ENCODE results near the gene ANKRD31.
"Not testable (repeated sequence)": the region's sequence is repeated elsewhere in the genome, so short reads cannot be mapped to it uniquely, and the experiment has no call there.

Gene ANKRD31

DNA sequence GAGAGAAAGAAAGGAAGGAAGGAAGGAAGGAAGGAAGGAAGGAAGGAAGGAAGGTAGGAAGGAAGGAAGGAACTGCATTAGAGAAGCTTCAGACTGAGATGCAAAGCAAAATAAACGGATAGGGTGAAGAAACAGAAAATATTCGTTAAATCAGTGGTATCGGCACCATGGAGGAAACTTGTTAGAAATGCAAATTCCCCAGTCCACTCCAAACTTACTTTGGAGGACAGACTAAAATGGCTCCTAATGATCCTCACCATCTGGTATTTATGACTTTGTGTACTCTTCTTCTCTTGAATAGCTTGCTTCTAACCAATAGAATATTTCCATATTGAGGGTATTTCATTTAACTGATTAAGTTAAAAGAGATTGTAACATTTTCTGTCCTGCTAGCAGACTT lies 96.4 kb downstream of the ANKRD31 start:
- no peak for DNase-seq (ENCODE audit: low read depth in 2 of 2)

DNA sequence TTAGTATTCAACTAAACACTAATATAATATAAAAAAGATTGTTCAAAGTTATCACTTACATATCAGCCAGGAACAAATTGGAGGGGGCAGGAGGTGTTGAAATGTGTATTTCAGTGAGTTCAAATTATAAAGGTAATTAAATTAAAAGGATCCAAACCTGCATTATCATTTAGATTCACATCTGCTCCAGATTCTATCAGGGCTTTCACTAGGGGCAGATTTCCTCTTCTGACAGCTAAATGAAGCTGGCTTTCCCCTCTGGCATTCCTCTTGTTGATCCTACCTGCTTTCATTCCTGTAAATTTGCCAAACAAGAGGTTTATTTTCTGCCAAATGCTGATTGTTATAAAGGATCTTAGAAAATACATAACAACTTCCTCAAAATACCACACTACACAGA lies 98.0 kb downstream of the ANKRD31 start:
- no peak for DNase-seq (ENCODE audit: low read depth in 2 of 2)

DNA sequence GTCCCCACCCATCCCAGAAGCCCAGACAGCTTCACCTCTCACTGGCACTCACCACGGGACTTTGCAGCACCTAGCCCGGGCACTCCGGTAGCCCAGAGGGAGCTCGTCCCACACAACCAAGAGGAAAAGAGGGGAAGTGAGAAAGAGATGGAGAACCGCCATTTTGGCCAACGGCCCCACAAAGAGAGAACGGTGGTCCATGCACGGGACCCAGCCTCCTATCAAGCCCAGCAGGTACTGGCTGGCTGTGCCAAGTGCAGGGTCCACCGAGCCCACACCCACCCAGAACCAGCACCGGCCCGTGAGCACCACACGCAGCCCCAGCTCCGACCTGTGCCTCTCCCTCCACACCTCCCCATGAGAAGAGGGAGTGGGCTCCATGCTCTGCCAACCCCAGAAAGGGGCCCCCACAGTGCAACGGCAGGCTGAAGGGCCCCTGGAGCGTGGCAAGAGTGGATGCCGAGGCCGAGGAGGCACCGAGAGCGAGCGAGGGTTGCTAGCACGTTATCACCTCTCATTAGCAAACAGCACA lies 105.8 kb downstream of the ANKRD31 start:
- no peak for DNase-seq (ENCODE audit: low read depth in 2 of 2)

DNA sequence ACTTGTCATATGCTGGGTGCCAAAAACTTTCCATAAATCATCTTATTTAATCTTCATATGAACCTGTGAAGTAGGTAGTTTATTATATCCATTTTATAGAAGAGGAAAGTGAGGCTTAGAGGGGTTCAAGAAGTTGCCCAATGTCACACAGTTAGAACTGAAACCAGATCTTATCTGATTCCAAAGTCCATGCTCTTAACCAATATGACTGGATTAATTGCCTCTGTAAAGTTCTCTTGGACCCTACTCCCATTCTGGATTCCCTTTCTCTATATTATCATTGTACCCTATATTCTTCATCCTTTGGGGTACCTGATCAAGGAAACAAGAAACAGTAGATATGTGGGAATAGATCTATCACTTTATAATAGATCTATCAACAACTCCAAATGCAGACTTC lies 119.8 kb downstream of the ANKRD31 start:
- DNase-seq (ENCODE audit: low read depth in 2 of 2): no peak

DNA sequence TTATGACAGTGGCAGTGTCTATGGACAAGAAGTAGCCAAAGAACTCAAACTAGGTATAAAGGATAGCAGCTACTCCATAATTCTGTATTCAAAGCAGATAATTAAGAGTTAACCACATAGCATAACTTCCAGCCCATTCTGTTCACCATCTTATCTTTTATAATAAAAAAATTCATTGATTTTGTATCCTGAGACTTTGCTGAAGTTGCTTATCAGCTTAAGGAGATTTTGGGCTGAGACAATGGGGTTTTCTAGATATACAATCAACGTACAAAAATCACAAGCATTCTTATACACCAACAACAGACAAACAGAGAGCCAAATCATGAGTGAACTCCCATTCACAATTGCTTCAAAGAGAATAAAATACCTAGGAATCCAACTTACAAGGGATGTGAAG lies 122.4 kb downstream of the ANKRD31 start:
- not testable (repeated sequence) for DNase-seq (ENCODE audit: low read depth in 2 of 2)

DNA sequence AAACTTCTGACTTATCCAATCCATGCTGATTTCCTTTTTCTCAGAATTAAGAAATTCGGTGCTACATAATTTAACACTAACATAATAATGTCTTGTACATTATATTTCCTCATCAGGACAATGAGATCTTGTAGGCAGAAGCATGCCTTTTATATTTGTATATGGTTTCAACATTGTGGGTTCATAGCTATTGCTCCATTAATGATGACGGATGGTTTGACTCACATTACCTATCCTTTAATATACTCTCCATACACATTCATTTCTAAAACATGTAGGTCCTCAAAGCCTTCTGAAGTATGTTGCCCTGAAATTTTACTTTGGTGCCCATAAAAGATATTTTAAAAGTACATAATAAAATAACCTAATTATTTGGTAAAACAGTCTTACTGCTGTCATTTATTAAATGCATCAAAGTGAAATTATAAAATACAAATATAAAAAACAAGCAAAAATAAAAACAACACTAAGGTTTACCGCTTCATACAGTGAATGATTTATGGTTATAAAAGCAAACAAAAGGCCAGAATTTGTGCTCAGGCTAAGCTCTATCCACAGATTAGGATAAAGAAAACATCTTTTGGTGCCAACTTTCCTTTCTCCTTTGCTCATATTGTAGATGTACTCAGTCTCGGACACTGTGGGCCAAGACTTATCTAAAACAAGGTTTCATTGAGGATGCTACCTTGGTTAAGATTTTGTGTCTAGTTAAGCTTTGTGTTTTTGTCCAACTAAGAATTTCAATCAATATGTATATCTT lies 123.1 kb downstream of the ANKRD31 start:
- DNase-seq (ENCODE audit: low read depth in 2 of 2): no peak

DNA sequence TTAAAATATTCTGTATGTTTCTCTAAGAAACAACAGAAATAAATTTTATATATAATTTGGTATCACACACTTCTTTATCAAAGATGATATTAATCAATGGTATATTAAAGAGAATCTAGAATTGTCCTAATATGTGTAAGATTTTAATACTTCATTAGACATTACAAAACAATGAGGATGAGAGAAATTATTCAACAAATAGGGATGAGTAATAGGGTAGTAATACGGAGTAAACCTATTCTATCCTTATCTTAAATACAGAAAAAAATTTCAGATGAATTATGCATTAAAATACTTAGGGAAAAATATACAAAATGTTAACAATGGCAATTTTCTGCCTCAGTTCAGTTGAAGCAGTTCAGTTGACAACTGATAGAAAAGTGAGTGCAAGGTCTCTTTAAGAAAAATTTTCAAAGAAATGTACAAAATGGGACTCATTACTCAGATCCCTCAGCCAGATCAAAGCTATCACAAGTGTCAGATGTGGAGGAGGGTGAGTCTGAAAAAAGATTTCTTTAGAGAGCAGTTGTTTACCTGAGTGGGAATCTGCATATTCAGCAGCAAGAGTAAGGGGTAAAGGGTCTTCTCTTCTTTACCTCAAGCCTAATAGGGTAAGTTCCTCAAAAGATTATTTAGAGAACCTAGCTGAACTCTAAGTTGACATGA lies 127.6 kb downstream of the ANKRD31 start:
- no peak for DNase-seq (ENCODE audit: low read depth in 2 of 2)

DNA sequence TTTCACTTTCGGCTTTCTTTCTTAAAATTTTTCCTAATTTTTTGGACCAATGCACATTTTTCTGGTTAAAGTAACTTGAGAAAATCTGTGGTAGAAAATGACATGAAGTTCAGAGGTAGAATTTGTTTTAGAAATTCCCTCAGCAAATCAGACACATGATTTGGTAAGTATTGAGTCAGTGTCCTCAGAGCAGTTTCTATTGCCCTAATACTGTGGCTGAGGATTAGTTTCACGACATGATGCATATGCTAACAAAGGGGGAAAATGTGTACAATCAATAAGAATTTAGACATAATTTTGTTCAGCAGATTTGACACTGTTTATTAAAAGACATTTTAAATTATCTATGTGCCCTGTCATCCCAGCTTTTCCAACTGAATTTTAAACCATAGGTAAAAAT lies 128.2 kb downstream of the ANKRD31 start:
- no peak for DNase-seq (ENCODE audit: low read depth in 2 of 2)

DNA sequence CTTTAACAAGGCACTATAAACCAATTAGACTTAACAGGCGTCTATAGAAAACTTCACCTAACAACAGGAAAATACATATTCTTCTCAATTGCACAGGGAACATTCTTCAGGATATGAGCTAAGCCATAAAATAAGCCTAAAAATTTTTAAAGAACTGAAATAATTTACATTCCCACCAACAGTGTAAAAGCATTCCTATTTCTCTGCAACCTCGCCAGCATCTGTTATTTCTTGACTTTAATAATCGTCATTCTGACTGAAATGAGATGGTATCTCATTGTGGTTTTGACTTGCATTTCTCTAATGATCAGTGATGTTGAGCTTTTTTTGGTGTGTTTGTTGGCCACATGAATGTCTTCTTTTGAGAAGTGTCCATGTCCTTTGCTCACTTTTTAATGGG lies 140.7 kb downstream of the ANKRD31 start:
- DNase-seq (ENCODE audit: low read depth in 2 of 2): not testable (repeated sequence)

DNA sequence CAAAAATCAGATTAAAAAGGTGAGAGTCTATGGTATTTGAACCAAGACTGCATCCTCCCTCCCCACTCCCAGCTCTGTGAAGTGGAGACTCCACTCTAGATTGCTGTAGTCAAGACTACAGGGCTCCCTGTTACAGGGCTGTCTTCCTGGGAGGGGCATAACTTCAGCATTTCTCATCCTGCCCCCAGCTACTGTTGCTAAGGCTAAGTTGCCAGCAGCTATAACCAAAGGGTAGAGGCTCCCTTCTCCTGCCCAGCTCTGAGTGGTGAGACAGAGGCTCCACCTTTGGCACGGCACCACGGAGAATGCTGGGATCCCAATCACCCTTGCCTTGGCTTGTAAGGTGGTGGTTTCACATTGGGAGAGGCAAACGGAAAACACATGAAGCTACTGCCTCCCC lies 145.1 kb downstream of the ANKRD31 start:
- no peak for DNase-seq (ENCODE audit: low read depth in 2 of 2)

DNA sequence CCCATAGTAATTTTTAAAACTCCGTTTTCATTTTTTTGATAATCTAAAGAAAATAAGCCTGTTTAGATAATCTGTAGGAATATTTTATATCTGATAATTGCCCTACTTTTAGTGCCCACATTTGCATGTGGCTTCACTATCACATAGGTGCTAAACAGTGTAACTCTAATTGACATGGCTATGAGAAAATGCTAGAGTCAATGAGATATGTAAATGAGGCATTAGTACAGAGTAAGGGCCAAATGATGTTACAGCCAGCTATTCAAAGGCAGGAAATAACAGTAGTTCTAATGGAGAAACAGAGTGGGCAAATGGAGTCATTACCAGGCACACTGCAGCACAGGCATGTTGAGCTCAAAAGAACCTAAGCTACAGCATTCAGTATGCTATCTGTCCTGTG lies 147.0 kb downstream of the ANKRD31 start:
- DNase-seq (ENCODE audit: low read depth in 2 of 2): no peak

DNA sequence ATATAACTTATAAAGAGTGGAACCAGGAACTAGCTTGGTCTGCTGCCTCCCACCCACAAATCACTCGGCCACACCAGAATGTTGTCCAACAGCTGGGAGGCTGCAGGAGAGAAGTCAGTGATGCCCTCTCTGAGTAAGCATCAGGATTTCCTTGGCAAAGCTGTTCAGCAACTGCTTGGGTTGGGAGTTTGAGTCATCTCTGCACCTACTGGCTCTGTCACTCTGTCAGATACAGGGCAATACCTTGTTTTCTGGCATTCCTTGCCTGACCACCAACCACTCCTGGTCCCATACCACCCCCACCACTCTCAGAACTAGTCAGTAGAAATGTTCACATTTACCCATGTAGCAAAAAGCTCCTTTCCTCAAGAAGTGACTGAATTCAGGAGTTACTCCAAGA lies 147.5 kb downstream of the ANKRD31 start:
- no peak for DNase-seq (ENCODE audit: low read depth in 2 of 2)

DNA sequence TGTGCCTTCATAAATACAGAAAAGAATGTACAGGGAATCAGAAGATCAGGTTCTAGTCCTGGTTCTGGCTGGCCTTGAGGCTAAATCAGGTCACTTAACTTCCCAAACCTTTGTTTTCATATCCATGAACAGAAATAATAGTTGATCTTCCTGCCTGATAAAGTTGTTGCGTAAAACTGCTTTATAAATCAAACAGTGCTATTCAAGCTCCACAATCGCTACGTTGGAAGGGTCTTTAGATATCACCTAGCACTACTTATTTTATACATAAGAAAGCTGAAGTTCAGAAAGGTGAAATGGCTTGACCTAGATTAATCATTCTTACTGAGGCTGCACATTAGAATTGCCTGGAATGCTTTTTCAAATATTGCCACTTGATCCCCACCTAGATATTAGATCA lies 148.0 kb downstream of the ANKRD31 start:
- no peak for DNase-seq (ENCODE audit: low read depth in 2 of 2)

DNA sequence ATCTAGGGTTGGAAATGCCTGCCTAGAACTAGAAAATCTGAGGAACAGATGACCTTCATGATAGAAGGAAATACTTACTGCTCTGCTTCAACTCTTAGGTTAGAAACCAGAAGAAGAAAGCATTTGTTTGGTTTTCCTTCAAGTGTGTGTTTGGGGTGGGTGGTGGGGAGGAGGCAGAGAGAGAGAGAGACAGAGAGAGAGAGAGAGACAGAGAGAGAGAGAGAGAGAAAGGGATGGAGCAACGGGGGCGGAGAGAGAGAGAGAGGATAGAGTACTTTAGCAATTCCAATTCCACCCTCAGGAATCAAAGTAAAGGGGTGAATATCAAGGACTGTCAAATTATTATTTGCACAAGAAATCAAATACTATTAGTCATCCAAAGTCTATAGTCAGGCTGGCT lies 155.2 kb downstream of the ANKRD31 start:
- no peak for DNase-seq (ENCODE audit: low read depth in 2 of 2)

DNA sequence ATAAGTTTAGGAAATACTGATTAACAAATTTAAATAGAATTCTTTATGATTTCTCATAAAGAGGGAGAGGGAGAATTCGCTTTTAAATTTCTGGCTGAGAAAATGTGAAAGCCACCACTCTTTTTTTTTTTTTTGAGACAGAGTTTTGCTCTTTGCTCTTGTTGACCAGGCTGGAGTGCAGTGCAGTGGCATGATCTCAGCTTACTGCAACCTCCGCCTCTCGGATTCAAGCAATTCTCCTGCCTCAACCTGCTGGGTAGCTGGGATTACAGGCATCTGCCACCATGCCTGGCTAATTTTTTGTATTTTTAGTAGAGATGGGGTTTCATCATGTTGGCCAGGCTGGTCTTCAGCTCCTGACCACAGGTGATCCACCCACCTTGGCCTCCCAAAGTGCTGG lies 157.3 kb downstream of the ANKRD31 start:
- not testable (repeated sequence) for DNase-seq (ENCODE audit: low read depth in 2 of 2)

DNA sequence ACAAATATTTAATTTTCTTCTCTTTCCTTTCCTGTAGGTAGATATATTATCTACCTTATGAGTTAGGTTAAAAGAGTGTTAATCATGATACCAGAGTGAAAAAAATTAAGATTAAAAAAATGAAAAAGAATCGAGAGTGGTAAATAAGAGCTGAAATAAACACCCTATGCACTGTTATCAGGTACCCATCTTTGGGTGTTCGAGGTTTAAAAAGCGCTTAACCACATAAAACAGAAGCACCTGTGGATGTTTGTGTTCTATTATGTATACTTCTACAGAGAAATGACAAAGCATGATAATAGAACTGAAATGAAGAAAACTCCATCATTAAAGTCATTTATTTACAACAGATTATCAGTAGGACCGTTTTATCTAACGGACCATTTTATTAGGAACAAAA lies 158.7 kb downstream of the ANKRD31 start:
- no peak for DNase-seq (ENCODE audit: low read depth in 2 of 2)

DNA sequence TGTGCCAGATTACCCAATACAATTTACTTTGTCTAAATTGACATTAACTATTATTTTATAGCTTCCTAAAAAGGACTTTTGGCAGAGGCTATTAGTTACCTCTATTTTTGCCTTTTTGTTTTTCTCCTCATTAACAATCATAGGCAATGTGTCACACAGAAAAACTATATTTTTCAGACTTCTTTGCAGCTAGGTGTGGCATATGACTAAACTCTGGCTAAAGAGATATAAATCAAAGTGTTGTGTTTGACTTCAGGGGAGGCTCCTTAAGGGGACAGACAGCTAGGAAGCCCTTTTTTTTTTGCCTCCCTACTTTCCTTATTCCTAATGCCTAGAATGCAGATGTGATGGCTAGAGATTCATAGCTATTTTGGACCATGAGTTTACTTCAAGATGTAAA lies 164.6 kb downstream of the ANKRD31 start:
- no peak for DNase-seq (ENCODE audit: low read depth in 2 of 2)

DNA sequence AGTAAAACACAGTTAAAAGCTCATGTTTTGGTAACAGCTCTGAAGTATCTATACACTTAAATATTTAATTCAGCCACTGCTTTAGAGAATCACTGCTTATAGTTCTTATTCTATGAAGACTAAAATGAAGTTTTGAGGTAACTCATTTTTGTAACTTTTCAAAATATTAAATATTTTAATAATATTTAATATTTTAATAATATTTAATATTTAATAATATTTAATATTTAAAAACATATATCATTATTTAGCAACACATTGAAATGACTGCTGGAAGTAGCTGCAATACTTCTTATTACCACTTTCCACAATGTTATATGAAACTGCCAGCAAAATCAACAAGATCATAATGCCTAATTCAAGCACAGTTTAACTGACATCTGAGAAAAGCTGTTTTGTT lies 165.6 kb downstream of the ANKRD31 start:
- no peak for DNase-seq (ENCODE audit: low read depth in 2 of 2)

DNA sequence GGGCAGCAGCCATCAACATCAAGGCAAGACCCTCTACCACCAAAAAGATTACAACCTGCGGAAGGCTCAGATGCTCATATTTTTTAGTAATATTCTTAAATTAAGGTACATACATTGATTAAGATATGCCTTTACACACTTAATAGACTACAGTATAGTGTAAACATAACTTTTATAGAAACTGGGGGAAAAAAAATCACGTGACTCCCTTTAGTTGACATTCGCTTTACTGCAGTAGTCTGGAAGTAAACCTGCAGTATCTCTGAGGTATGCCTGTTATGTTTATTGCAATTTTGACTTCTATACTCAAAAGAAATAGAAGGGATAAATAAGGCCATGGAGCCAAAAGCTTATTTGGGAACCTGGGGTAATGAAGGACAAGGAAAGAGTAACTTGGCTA lies 169.2 kb downstream of the ANKRD31 start:
- DNase-seq (ENCODE audit: low read depth in 2 of 2): no peak

DNA sequence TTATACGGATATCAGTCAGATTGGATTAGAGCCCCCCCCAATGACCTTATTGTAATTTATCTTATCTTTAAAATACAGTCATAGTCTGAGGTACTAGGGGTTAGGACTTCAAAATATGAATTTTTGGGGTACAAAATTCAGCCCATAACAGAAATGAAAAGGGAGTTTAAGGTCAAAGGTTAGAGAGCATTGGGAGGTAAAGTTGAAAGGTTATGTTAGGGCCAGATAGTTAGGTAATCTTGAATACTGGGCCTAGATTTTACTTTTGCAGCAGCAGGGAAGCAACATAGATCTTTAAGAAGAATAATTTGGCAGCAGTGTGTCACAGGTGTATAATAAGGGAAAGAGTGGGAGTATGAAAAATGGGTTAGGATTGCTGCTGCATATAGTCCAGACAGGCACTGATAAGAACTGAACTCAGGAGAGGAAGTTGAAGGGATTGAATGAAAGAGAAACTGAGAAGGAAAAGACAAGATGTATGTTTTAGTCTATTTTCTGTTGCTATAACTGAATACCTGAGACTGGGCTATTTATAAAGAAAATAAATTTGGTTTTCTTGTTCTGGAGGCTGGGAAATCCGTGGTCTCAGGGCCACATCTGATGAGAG lies 173.7 kb downstream of the ANKRD31 start:
- DNase-seq (ENCODE audit: low read depth in 2 of 2): no peak

DNA sequence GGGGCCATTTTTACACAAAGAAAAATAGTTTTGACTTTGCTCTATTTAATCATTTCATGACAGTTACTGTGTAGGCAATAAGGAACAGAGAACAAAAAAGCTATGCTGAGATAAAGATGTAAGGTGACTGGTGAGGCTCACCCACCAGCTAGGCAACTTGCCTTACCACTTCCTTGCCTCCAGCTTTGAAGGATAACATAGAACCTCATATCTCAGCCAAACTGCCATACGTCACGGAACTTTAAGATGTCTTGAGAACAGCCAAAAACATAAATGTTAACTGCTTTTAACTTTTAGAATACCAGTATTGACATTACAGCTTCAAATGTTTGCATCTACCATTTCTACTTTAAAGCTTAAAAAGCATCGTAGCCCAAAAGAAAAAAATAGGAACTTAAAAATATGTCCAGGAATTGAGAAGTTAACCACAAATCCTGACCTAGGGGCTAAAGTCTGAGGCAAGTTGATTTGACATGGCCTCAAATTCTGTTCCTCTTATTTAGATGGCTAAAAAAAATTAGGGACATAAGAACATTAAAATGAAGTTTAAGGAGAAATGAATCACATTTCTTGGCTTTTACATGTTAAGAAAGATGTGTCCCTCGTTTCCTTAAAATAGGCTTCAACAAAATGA lies 176.6 kb downstream of the ANKRD31 start:
- DNase-seq (ENCODE audit: low read depth in 2 of 2): no peak

DNA sequence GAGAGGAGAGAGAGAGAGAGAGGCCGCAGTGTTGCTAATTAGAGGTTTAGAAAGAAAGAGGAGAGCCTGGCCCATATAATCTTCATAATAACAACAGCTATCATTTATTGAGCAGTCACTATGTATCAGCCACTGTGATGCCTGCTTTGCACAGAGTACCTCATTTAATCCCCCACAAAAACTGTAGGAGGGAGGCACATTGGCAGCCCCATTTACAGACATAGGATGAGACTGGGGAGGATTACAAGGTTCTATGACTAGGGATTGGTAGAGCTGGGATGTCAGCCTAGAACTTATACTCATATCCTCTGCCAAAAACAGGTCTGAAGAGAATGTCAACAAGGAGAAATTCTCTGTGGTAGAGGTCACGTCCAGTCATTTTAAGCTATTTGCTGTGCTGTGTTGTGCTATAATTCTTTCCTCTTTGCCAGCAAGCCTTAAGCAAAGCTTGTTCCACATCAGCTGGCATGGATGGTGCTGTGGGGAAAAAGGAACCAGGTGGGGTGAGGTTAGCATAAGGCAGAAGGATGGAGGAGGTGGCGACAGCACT lies 177.6 kb downstream of the ANKRD31 start:
- DNase-seq (ENCODE audit: low read depth in 2 of 2): no peak
